ENCODE data around the gene CUX1.

- TF ChIP-seq ZNF274 (IDR thresholded peaks at IDR 0.05; ENCODE audit: low read depth, low read length) = no peak
- TF ChIP-seq YY1 (IDR thresholded peaks at IDR 0.05; ENCODE audit: insufficient read depth, insufficient read length) = no peak
- no peak for TF ChIP-seq SUZ12 (IDR thresholded peaks at IDR 0.05; ENCODE audit: extremely low read depth, insufficient read depth, insufficient read length)
Observed at GRCh38 chr7:101783381-101784181, 33.8 kb upstream of the CUX1 start.

All from NT2/D1 (cell line).